HepG2 (cell line): ENCODE results near the gene BAHCC1. TPM values are rescaled to one million over a fixed set of nuclear protein-coding genes. Genes with fewer than 3 reads are reported as not detected.
A peak's percentile ranks its signal among the peaks of the same experiment; 100 is the strongest.

Experiments
- ARHGAP35 ChIP-seq: sonication (generic); formaldehyde crosslinking; IDR thresholded peaks from 2 replicates; pipeline ENCODE4 v1.9.0; 2022; ENCODE audit warnings: mild to moderate bottlenecking, inconsistent platforms, moderate library complexity, missing genetic modification reagents, borderline replicate concordance
- GTF2F1 ChIP-seq: fragments of 150-350 bp; IDR thresholded peaks from 2 replicates; pipeline ENCODE4 v1.6.1; 2014; ENCODE audit warnings: low read length
- KLF13 ChIP-seq: sonication (generic); formaldehyde crosslinking; IDR thresholded peaks from 2 replicates; pipeline ENCODE4 v1.4.0; 2020; ENCODE audit warnings: mild to moderate bottlenecking, missing genetic modification reagents
- RXRB ChIP-seq: IDR thresholded peaks from 2 replicates; pipeline ENCODE4 v1.6.1; 2016; ENCODE audit warnings: borderline replicate concordance, missing genetic modification reagents, missing compliant biosample characterization
- ZNF746 ChIP-seq: sonication (generic); formaldehyde crosslinking; IDR thresholded peaks from 2 replicates; pipeline ENCODE4 v1.8.0; 2022; ENCODE audit warnings: mild to moderate bottlenecking, missing genetic modification reagents
- ZNF788 ChIP-seq: sonication (generic); formaldehyde crosslinking; IDR thresholded peaks from 2 replicates; pipeline ENCODE4 v1.5.0; 2020; ENCODE audit warnings: mild to moderate bottlenecking, missing genetic modification reagents, borderline replicate concordance
- polyA plus RNA-seq, 8 experiments: library from polyadenylated mRNA; depleted of rRNA in 3 of 8; stranded (reverse) in 7 of 8; unstranded in 1 of 8; fragments of >200 nt; fragmentation: Illumina TruSeq in 4 of 8; extraction: Trizol in 4 of 8; gene quantifications; 2 replicates each; pipeline versions ENCODE4 v1.2.1 to v1.2.3, GENCODE V29; 2011 to 2016; ENCODE audit warnings: low read depth in 4 of 8, missing spikeins in 1 of 8, mixed read lengths in 1 of 8; ENCODE audit not compliant: insufficient read depth in 1 of 8
- total RNA-seq, 5 experiments: library from RNA; depleted of rRNA; stranded (reverse); fragments of >200 nt; fragmentation: Illumina TruSeq; extraction: Trizol; gene quantifications; 2 replicates each; pipeline ENCODE4 v1.2.3, GENCODE V29; 2016; ENCODE audit warnings: low read depth in 1 of 5
- TF ChIP-seq, protein P1 (sequence below): sonication (generic); formaldehyde crosslinking; IDR thresholded peaks from 2 replicates; pipeline ENCODE4 v1.4.0; 2020; ENCODE audit warnings: missing genetic modification reagents
- TF ChIP-seq, protein P2 (sequence below): sonication (generic); formaldehyde crosslinking; IDR thresholded peaks from 2 replicates; pipeline ENCODE4 v1.5.0; 2020; ENCODE audit warnings: missing genetic modification reagents
- TF ChIP-seq, protein P3 (sequence below): IDR thresholded peaks from 2 replicates; pipeline ENCODE4 v1.6.1; 2016; ENCODE audit warnings: missing compliant biosample characterization, missing genetic modification reagents, borderline replicate concordance
- TF ChIP-seq, protein P4 (sequence below): sonication (generic); formaldehyde crosslinking; conservative IDR thresholded peaks from 2 replicates; pipeline ENCODE4 v1.8.0; 2022; ENCODE audit warnings: mild to moderate bottlenecking, moderate library complexity, missing genetic modification reagents
- TF ChIP-seq, protein P5 (sequence below): sonication (generic); formaldehyde crosslinking; IDR thresholded peaks from 2 replicates; pipeline ENCODE4 v1.5.1; 2020; ENCODE audit warnings: missing genetic modification reagents, mild to moderate bottlenecking, borderline replicate concordance
- TF ChIP-seq, protein P6 (sequence below): IDR thresholded peaks from 2 replicates; pipeline ENCODE4 v1.6.1; 2016; ENCODE audit warnings: low read depth, borderline replicate concordance
- TF ChIP-seq, protein P7 (sequence below): sonication (generic); formaldehyde crosslinking; IDR thresholded peaks from 2 replicates; pipeline ENCODE4 v1.4.0; 2020; ENCODE audit warnings: missing genetic modification reagents

The BAHCC1 gene
- total and polyA plus RNA-seq, 2 of the 13 experiments (the other 11 are each of a cell fraction or from before 2014, with no cell fraction given), result 1.4 to 1.7 TPM

DNA sequence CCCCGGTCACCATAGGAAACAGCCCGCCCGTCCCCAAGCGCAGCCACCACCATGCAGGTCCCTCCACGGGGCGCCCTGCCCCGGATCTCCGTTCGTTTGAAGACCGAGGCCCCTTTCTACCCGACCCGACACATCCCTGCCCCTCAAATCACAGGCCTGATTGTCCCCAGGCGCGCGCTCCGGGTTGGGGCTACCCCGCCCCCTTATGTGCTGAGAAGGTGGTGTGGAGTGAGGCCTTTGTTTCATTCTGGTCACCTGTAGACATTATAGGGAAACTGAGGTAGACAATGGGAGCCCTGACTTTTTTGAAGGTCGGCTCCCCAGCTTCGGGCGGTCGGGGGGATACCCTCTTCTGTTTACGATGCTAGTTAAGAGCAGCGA lies 118.1 kb downstream of the BAHCC1 start (continued):
- TF ChIP-seq, protein P1, sequence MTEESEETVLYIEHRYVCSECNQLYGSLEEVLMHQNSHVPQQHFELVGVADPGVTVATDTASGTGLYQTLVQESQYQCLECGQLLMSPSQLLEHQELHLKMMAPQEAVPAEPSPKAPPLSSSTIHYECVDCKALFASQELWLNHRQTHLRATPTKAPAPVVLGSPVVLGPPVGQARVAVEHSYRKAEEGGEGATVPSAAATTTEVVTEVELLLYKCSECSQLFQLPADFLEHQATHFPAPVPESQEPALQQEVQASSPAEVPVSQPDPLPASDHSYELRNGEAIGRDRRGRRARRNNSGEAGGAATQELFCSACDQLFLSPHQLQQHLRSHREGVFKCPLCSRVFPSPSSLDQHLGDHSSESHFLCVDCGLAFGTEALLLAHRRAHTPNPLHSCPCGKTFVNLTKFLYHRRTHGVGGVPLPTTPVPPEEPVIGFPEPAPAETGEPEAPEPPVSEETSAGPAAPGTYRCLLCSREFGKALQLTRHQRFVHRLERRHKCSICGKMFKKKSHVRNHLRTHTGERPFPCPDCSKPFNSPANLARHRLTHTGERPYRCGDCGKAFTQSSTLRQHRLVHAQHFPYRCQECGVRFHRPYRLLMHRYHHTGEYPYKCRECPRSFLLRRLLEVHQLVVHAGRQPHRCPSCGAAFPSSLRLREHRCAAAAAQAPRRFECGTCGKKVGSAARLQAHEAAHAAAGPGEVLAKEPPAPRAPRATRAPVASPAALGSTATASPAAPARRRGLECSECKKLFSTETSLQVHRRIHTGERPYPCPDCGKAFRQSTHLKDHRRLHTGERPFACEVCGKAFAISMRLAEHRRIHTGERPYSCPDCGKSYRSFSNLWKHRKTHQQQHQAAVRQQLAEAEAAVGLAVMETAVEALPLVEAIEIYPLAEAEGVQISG (CRISPR knock-in tag), result no peak
- TF ChIP-seq ZNF746 (CRISPR knock-in tag) (no peak), ARHGAP35 (CRISPR knock-in tag) (peak; percentile 44; the same call in 1 of the 2 replicates), KLF13 (CRISPR knock-in tag) (no peak), GTF2F1 (no peak), RXRB (CRISPR knock-in tag) (no peak), ZNF788 (peak; percentile 62; the same call in 1 of the 2 replicates)
- TF ChIP-seq, protein P2, sequence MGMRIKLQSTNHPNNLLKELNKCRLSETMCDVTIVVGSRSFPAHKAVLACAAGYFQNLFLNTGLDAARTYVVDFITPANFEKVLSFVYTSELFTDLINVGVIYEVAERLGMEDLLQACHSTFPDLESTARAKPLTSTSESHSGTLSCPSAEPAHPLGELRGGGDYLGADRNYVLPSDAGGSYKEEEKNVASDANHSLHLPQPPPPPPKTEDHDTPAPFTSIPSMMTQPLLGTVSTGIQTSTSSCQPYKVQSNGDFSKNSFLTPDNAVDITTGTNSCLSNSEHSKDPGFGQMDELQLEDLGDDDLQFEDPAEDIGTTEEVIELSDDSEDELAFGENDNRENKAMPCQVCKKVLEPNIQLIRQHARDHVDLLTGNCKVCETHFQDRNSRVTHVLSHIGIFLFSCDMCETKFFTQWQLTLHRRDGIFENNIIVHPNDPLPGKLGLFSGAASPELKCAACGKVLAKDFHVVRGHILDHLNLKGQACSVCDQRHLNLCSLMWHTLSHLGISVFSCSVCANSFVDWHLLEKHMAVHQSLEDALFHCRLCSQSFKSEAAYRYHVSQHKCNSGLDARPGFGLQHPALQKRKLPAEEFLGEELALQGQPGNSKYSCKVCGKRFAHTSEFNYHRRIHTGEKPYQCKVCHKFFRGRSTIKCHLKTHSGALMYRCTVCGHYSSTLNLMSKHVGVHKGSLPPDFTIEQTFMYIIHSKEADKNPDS (CRISPR knock-in tag), result no peak
- TF ChIP-seq, protein P3, sequence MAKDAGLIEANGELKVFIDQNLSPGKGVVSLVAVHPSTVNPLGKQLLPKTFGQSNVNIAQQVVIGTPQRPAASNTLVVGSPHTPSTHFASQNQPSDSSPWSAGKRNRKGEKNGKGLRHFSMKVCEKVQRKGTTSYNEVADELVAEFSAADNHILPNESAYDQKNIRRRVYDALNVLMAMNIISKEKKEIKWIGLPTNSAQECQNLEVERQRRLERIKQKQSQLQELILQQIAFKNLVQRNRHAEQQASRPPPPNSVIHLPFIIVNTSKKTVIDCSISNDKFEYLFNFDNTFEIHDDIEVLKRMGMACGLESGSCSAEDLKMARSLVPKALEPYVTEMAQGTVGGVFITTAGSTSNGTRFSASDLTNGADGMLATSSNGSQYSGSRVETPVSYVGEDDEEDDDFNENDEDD (CRISPR knock-in tag), result no peak; the same call in 1 of the 2 replicates
- TF ChIP-seq, protein P4, sequence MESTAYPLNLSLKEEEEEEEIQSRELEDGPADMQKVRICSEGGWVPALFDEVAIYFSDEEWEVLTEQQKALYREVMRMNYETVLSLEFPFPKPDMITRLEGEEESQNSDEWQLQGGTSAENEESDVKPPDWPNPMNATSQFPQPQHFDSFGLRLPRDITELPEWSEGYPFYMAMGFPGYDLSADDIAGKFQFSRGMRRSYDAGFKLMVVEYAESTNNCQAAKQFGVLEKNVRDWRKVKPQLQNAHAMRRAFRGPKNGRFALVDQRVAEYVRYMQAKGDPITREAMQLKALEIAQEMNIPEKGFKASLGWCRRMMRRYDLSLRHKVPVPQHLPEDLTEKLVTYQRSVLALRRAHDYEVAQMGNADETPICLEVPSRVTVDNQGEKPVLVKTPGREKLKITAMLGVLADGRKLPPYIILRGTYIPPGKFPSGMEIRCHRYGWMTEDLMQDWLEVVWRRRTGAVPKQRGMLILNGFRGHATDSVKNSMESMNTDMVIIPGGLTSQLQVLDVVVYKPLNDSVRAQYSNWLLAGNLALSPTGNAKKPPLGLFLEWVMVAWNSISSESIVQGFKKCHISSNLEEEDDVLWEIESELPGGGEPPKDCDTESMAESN, result no peak
- TF ChIP-seq, protein P5, sequence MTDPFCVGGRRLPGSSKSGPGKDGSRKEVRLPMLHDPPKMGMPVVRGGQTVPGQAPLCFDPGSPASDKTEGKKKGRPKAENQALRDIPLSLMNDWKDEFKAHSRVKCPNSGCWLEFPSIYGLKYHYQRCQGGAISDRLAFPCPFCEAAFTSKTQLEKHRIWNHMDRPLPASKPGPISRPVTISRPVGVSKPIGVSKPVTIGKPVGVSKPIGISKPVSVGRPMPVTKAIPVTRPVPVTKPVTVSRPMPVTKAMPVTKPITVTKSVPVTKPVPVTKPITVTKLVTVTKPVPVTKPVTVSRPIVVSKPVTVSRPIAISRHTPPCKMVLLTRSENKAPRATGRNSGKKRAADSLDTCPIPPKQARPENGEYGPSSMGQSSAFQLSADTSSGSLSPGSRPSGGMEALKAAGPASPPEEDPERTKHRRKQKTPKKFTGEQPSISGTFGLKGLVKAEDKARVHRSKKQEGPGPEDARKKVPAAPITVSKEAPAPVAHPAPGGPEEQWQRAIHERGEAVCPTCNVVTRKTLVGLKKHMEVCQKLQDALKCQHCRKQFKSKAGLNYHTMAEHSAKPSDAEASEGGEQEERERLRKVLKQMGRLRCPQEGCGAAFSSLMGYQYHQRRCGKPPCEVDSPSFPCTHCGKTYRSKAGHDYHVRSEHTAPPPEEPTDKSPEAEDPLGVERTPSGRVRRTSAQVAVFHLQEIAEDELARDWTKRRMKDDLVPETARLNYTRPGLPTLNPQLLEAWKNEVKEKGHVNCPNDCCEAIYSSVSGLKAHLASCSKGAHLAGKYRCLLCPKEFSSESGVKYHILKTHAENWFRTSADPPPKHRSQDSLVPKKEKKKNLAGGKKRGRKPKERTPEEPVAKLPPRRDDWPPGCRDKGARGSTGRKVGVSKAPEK (CRISPR knock-in tag), result no peak; the same call in none of the 2 replicates
- TF ChIP-seq, protein P6, sequence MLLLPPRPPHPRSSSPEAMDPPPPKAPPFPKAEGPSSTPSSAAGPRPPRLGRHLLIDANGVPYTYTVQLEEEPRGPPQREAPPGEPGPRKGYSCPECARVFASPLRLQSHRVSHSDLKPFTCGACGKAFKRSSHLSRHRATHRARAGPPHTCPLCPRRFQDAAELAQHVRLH (CRISPR knock-in tag), result 0 out of 2 replicates have a peak, but pooled peaks have one; percentile 25
- TF ChIP-seq, protein P7, sequence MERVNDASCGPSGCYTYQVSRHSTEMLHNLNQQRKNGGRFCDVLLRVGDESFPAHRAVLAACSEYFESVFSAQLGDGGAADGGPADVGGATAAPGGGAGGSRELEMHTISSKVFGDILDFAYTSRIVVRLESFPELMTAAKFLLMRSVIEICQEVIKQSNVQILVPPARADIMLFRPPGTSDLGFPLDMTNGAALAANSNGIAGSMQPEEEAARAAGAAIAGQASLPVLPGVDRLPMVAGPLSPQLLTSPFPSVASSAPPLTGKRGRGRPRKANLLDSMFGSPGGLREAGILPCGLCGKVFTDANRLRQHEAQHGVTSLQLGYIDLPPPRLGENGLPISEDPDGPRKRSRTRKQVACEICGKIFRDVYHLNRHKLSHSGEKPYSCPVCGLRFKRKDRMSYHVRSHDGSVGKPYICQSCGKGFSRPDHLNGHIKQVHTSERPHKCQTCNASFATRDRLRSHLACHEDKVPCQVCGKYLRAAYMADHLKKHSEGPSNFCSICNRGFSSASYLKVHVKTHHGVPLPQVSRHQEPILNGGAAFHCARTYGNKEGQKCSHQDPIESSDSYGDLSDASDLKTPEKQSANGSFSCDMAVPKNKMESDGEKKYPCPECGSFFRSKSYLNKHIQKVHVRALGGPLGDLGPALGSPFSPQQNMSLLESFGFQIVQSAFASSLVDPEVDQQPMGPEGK (CRISPR knock-in tag), result peak; percentile 24; the same call in 1 of the 2 replicates
